Activated CD8-positive, alpha-beta memory T cell treated with anti-CD3 and anti-CD28 coated beads, Interleukin-2, amount 50 U/mL, for 4 hours (primary cell): ENCODE data around the gene TRIM43B.
"Not testable (repeated sequence)": the region's sequence is repeated elsewhere in the genome, so short reads cannot be mapped to it uniquely, and the experiment has no call there.

Experiments
- DNase-seq: peaks from one replicate; pipeline ENCODE4 v3.0.0-alpha.2; 2020

TRIM43B gene

DNA sequence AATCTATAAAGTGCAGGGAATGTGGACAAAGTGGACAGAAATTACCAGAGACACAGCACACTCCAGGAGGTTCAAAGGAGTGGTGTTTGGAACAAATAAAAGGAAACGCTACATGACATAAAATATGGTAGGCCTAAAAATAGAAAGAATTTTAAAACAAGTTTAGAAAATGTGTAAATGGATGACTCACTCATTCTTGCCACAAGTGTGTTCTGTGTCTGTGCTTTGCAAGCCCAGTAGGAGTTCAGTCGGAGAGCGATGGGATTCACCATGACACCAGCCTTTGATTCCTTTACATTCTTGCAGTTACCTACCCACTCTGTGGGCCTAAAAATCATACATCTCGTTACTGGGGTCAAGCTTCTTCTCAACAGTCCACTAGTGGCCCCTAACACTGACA lies 51.2 kb downstream of the TRIM43B start:
- not testable (repeated sequence) for DNase-seq

DNA sequence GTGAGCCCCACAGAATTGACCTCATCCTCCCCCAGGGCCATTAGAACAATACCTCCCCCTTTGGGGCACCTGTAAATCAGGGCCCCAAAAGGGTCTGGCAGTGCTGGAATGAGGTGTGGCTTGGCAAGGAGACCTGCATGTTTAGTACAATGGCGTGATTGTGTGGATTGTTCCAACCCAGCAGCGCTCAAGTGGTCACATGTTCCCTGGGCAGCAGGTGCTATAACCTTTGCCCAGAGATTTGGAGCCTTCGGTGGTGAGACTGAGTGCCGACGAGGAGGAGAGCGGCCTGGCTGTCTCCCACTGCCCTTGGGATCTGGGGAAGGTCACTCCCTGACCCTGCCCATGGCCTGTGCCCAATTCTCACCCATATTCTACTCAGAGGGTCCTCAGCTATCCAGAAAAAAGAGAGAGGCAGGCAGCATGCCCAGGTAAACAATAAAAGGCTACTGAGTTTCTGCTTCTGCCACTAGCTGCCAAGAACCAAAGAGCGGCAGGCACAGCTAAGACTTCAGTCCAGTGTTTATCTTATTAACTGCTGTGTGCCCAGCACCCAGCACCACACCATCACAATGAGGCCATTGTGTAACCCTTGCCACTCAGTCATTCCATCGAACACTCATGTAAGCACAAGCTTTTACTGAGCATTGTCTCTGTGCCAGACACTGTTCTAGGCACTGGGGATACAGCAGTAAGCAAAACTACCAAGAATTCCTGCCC lies 54.6 kb downstream of the TRIM43B start:
- DNase-seq: not testable (repeated sequence)

DNA sequence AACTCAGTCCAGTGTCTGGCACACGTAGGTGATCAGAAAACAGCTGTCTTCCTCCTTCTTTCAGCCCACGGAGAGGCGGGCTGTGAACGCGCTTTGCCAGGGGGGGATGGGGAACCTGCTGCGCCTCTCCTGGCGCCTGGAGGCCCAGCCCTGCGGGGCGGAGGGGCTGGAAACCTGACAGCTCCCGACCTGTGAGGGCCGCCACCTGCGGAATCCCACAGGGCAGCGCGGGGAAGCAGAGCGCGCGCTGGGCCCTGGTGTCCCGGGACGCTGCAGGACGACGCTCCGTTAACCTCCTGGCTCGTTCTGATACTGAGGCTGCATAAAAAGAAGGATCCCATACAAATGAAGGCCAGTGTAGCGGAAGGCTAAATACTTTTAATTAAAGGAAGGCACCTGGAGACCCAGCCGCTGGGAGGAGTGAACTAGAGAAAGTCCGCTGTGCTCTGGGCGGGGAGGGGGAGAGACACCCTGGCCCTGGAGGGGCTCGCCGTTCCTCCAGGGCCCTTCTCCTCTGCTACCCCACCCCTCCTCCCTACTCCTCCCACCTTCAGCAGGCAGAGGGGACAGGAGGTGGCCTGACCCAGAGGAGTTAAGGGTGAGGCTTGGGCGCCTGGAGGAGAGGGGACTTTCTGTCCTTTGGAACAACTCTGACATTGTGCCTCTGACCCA lies 57.2 kb downstream of the TRIM43B start:
- DNase-seq: not testable (repeated sequence)
